Measurements from ENCODE around the gene IGSF21.
"Not testable (repeated sequence)": the region's sequence is repeated elsewhere in the genome, so short reads cannot be mapped to it uniquely, and the experiment has no call there.

The IGSF21 gene

DNA sequence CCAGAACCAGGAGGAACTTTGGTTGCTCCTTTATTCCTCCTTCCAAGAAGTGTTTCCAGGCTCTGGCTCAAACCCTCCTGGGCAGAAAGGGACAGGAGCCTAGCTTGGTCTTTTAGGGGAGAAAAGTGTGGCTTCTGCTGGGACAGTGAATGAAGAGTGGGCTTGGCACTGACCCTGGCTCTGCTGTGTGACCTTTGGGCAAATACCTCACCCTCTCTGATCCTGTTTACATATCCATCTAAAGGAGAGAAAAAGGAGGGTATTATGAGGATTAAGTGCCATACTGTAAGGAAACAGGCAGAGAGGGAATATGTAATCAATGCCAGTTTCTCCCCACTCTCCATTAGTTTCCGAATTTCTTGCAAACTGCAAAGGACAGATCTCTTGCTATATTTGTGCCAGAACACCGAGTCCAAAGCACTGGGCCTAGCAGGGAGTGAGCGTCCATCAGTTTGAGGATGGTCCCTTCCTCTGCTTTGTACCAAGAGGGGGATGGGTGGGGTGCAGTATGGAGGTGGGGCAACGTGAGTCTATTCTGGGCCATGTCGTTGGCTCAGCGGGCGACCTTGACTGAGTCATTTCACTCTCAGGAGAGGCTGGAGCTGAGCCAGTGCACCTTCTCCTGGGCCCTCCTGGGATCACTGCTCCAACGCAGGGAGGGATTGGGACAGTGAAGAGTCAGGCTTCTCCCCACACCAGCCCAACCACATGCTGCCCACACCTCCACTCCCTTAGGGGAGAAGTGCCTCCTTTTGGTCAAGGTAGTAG lies 38.4 kb downstream of the IGSF21 start:
- DNase-seq (ENCODE audit: low read depth in 2 of 2), result no peak

DNA sequence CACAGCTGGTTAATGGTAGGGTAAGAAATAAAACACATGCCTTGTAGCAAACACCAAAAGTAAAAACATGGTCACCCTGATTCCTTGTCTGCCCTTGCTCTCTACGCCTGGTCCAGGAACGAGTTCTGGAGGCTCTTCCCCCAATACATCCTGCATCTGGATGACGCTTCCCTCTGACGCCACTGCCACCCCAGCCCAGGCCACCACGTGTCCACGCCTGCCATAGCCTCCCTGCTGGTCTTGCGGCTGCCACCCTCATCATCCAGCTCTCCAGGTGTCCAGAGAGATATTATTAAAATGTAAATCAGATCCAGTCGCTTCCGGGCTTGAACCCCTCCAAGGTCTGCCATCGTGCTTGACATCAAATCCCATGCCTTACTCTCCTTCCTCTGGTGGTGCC lies 39.3 kb downstream of the IGSF21 start:
- no peak for DNase-seq (ENCODE audit: low read depth in 2 of 2)

DNA sequence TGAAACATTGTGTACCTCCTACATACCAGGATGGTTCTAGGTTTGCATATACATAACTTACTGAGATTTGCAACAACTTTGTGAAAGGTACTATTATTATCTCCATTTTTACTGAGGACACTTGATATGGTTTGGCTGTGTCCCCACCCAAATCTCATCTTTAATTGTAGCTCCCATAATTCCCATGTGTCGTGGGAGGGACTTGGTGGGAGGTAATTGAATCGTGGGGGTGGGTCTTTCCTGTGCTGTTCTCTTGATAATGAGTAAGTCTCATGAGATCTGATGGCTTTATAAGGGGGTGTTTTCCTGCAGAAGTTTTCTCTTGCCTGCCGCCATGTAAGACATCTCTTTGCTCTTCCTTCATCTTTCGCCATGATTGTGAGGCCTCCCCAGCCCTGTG lies 40.1 kb downstream of the IGSF21 start:
- no peak for DNase-seq (ENCODE audit: low read depth in 2 of 2)

DNA sequence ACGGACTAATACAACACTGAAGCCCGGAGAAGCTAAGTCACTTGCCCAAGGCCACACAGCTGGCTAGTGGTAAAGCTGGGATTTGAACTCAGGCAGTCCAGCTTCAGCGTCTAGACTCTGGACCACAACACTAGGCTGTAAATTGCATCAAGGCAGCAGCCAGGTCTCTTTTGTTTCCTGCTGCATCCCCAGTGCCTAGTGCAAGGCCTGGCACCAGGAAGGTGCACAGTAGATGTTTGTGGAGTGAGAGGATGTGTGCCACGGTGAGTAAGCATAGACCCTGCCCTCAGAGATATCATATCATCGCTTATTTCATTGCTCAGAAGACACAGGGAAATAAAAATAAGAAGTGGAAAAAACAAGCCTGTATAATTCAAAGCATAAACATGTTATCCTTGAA lies 40.9 kb downstream of the IGSF21 start:
- DNase-seq (ENCODE audit: low read depth in 2 of 2), result no peak

DNA sequence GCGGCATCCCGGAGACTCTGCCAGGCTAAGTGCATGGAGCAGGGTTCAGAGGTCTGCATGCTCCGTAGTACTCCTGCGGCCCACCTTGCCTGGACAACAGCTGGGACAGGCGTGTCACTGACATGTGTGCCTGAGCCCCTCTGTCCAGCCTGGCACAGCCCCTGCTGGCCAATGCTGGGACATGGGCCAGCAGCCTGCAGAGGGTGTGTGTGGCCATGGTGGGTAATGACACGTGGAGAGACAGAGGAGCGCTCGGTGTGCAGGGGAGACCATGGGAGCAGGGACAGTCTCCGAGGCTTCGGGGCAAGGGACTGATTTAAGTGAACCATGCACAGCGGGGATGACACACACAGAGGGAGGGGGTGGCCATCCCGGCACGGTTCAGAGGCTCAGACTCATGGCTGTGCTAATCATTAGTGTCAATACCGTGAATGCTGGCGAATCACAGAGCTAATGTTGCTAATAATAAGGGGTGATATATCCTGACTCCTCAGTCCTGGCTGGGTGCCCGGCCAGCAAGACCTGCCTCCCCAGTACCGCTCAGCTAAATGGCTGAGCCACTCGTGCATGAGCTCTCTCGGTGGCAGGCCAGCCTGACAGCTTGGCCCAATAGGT lies 41.5 kb downstream of the IGSF21 start:
- no peak for DNase-seq (ENCODE audit: low read depth in 2 of 2)

DNA sequence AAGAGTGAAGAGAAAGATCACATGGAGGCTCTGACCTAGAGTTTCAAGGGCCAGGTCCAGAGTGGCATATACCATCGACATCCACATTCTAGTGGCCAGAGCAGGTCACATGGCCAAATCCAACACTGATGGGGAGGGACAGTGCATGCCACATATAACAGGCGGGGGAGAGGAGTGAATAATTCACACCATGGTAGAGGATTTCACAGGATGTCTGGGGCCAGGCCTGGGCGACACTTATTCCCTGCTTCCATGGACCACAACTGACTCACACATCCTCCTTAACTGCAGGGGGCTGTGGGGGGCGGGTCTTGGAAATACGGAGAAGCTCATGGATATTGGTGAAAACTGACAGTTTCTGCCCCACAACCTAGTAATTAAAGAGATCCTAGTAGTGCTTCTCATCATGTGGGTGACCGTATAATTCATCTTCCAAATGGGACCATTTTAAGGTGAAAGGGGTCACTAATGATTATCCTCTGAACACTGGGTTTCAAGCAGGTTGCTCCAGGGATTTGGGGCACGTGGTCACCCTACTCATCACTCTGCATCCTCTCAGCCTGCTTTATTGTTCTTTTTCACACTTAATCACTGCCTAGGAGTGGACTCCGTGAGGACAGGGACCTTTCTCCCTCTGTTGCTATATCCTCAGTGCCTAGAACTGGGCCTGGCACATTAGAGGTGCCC lies 44.0 kb downstream of the IGSF21 start:
- DNase-seq (ENCODE audit: low read depth in 2 of 2), result no peak

DNA sequence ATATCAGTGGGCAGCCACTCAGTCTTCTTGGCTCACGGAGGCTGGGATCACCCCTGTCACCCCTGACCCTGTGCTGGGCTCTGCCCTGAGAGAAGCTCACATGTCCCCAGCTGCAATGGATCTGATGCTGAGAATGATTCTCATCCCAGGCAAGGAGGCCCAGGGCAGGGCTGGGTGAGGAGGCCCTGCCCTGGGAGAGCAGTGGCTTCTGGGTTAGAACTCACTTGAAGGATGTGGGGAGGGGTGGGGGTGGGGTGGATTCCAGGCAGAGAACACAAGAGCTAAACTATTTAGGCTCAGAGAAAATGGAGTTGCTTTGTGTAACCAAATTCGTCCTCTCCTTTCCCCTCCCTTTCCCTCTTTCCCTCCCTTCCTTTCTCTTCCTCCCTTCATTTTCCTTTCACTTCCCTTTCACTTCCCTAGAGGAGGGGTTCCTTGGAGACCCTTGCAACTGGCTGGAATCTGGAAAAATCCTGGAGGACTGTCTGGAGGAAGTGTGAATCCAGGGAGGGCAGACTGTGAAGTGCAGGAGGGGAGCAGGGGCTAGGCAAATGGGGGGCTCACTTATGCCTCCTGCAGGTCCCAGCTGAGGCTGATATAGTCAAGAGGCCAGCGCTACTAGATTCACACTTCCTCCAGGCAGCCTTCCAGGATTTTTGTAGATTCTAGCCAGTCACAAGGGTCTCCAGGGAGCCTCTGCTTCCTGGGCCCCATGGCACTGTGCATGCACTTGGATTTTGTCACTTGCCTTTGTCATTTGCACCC lies 47.0 kb downstream of the IGSF21 start:
- DNase-seq (ENCODE audit: low read depth in 2 of 2), result no peak

DNA sequence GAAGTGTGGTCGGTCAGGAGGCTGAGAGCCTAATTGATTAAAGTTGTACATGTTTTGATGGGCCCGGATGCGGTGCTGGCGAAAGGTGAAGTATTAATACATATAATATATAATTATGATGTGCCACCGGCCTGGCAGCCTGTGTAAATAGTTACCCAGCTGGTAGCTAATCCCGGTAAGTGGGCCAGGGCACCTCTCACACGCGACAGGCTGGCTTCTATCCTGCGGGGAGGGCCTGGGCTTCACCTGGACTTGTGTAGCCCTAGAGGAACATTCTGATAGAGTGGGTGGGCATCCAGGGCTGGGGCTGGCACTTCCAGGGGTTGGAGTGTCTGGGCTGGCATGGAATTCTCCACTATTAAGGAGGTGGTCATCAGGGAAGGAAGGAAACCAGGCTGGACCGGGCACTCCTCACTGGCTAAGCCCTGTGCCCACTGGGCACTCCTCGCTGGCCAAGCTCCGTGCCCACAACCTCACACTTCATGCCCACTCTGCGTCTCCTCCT lies 48.3 kb downstream of the IGSF21 start:
- DNase-seq (ENCODE audit: low read depth in 2 of 2), result no peak

DNA sequence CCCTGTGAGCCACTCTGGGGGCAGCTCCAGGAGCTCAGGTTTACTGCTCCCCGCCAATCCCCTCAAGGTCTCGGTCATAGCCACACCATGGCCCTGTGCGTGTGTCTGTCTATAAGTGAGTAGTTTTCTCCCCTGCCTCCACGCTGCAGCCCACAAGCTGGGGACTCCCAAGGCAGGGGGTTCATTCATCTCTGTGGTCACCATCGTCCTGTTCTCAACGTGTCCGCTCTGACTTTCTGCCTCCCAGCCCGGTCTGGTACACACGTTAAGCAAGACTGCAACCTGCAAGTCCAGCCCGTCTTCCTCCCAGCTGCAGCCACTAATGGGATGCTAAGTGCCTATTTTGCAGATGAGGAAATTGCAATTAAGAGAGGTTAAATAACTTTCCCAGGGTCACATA lies 49.8 kb downstream of the IGSF21 start:
- DNase-seq (ENCODE audit: low read depth in 2 of 2), result no peak

DNA sequence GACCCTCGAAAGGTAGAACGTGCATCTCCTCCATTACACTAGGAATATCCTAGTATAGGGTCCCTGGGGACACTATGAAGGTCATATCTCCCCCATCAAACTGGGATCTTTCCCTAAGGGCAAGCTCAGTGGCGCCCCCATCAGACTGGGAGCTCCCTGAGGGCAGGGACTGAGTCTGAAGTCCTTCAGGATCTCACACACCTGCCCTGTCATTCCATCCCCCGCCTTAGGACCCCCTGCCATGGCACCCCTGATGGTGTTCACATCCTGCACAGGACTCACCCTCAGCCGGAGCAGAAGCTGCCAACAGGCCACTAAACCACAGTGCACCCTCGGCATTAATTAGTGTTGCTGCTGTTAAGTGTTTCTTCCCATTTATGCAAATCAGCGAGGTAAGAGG lies 50.4 kb downstream of the IGSF21 start:
- no peak for DNase-seq (ENCODE audit: low read depth in 2 of 2)

DNA sequence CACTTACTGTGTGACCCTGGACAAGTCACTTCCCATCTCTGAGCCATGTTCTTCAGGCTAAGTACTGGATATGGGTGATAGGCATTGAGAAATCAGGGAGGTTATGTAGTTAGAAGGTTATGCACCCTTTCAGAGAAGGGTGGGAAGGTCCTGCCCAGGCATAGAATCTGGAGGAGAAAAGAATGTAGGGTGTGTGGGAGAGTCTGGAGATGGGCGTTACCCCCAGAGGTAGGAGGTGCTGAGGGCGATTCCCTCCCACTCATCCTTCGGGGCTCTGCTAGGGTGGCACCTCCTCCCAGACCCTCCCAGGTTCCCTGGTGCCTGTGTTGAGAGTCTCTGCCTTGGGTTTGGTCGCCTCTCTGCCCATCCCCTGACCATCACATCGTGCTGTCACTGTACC lies 51.1 kb downstream of the IGSF21 start:
- no peak for DNase-seq (ENCODE audit: low read depth in 2 of 2)

DNA sequence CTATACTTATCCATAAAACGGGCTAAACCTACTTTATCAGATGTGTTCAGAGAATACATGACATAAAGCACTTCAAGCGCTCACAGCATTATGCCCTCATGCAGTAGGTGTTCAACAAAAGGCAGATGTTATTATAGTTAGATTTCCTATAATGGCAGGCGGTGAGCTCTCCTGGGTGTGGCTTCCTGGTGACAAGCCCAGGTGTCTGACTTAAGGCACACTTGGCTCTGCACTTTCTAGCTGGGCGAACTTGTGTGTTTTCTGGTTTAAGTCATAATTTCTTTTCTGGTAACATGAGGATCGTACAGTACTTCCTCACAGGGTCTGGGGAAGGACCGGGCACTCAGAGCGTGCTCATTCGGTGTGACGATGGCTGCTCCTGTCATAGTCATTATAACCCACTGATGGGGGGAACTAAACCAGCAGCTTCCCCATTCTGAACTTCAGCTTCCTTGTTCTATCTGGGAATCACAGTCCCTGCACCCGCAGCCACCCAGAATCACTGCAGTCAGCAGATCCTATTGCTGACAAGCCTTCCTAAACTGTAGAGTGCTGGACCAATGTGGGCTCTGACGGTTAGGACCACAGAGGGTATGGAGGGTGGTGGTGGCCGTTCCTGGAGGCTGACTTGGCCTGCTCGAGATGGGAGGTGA lies 52.8 kb downstream of the IGSF21 start:
- DNase-seq (ENCODE audit: low read depth in 2 of 2), result no peak

DNA sequence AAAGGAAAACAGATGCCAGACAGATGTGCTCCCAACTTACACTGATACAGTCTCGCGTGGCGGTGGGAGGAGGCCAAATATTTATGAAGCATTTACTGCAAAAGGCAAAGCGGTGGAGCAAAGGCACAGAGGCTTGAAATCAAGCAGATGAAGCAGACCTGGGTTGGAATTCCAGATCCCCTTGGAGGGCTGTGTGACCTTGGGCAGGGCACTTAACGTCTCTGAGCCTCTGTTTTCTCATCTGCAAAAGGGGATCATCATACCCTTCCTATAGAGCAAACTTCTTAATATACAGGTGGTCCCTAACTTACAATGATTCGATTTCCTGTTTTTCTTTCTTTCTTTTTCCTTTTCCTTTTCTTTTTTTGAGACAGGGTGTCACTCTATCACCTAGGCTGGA lies 54.1 kb downstream of the IGSF21 start:
- DNase-seq (ENCODE audit: low read depth in 2 of 2), result no peak

DNA sequence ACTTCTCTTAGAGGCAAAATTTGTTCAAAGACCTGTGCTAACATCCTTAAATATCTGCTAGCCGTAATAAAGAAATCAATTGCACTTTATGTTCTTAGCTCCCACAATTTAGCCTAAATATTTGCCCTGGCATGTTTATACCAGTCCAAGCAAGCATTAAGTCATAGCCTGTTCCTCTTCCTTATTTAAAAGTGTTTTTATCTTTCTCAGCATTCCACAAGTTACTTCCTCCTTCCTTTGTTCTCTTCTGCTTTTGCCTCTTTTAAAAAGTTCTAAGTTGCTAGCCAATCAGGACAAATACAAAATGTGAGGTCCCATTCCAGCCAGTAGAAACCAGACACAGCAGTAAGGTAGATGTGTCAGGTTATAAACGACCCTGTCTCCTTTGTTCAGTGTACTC lies 58.0 kb downstream of the IGSF21 start:
- not testable (repeated sequence) for DNase-seq (ENCODE audit: low read depth in 2 of 2)

DNA sequence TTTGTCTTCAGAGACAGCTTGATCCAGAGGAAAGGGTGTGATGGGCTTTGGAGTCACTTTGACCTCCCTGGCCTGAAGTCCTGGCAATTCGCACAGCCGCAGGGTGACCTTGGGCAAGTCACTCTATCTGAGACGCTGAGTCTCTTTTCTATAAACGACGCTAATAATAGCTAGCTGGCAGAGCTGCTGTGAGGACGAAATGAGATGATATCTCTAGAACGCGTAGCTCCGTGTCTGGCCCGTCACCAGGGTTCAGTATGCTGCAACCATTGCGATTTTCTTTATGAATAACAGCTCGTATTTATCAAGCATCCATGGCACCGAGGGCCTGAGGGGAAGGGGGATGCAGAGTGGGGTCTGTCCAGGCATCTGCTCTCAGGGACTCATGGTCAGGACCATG lies 58.7 kb downstream of the IGSF21 start:
- no peak for DNase-seq (ENCODE audit: low read depth in 2 of 2)

DNA sequence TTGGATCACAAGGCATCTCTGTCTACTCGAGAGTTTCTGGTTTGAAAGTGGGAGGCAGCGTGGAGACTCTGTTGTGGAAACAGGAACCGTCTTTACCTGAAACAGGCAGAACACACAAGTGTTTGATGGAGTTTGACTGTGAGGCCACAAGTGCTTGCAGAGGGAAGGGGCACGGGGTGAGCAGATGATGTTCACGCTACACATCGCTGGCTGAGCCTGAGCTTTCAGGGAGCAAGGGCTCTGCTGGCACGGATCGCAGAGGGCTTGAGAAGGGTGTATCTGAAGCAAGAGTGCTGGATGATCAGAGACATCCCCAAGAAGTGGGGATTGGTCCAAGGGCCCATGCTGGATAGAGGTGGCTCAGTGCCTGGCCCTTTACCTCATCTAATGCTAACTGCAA lies 59.3 kb downstream of the IGSF21 start:
- no peak for DNase-seq (ENCODE audit: low read depth in 2 of 2)

DNA sequence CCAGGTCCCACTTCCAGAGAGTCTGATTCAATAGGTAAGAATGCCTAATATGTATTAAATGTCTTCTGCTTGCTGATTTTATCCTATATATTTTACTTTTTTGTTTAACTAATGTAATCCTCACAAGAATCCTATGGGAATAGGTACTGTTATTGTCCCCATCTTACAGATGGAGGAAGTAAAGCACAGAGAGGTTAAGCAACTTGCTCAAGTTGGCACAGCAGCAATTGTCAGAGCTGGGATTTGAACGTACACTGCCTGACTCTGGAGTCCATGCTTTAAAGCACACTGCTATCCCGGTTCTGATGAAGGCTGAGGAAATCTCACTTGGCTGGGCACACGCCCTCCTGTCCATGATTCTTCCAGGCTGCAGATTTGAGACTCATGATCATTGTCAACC lies 62.8 kb downstream of the IGSF21 start:
- DNase-seq (ENCODE audit: low read depth in 2 of 2), result no peak

DNA sequence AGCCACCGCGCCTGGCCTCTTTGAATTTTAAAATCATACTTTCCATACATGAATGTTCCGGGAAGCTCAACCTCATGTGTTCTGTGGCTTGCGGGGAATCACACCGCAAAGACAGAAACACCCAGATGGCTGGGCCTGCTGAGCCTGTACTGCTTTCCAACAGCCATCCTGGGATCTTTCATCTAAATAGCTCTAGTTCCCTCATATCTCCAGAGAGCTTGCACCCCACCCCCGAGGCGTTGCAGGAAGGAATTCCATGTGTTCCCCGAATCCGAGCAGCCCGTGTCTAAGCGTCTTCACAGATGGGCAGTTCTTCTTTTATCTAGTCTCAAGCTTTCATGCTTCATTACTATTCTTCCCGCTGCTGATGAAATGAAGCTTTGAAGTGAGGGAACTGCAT lies 66.4 kb downstream of the IGSF21 start:
- DNase-seq (ENCODE audit: low read depth in 2 of 2), result no peak

DNA sequence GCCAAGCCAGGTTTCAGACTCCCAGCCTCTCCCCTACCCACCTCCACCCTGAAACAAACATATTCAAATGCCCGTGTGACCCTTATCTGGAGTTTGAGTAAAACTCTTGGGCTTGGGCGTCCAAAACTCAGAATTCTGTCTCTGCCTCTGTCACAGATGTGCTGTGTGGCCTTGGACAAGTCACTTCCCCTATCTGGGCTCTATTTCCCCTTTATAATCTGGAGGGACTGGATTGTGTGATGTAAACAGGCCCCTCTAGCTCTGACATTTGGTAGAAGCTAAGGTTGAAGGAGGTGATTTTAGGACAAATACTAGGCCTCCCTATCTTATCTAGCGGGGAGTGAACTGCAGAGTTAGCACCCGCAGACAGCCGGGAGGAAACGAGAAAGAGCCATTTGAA lies 67.5 kb downstream of the IGSF21 start:
- DNase-seq (ENCODE audit: low read depth in 2 of 2), result no peak

DNA sequence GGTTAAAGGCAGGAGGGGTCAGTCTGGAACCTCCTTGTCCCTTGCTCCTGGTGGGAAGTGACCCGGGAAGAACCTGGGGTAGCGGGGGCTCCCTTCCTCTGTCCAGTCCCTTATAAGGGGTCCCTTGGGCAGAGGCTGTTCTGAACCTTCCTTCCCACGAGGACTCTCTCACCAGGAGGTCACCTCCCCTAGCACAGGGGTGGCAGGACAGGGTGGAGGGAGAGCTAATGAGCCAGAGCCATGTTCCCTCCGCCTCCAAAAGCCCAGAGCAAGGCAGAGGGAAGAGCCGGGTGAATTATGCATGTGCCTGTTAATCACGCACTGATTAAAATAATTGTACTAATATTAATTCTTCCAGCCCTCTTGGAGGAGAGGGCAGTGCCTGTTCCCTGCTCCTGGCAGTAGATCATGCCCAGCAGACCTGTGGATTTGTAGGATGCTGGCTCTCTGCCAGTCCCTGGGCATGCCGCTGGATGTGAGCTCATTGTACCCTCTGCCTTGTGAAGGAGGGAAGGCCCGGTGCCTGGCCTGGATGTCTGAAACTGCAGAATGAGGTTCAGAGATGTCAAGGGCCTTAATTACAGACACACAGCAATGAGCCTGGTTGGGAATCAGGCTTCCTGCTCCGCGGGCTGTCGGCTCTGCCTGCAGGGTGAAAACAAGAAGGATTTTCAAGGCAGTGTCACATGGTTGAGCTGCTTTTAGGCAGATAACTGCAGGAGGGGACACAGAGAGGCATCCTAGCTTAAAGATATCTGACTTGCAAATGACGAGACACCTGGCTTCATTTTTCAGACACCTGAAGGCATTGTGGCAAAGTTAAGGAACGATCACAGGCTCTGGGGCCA lies 68.2 kb downstream of the IGSF21 start:
- DNase-seq (ENCODE audit: low read depth in 2 of 2), result no peak

DNA sequence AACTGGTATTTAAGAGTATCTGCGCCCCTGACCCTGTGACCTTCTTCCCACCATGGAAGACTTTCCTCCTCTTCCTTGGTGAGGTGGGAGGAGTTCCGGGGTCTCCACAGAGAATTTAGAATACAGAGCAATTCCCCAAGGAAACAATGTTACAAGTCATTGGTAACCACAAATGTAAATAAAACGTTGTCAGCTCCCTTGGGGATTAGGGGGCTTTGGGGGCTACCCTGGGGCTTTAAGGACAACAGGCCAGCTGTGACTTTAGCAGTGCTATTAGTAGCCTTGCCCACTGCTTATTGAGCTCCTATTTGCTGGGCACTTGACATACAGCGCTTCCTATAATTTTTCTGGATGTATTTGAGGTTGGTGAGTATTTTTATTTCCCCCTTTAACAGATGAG lies 69.0 kb downstream of the IGSF21 start:
- DNase-seq (ENCODE audit: low read depth in 2 of 2), result no peak

Measured in stimulated activated CD4-positive, alpha-beta T cell treated with anti-CD3 and anti-CD28 coated beads, Interleukin-15, amount 100 ng/mL, for 48 hours (primary cell).